Hepatocyte (in vitro differentiated cells): ENCODE data around the gene KRT85. TPM values are rescaled to one million over a fixed set of nuclear protein-coding genes. Genes with fewer than 3 reads are reported as not detected.

ENCODE experiments used
- DNase-seq: peaks from one replicate; pipeline ENCODE4 v3.0.0-alpha.2; 2016; ENCODE audit warnings: low spot score
- H2AFZ ChIP-seq: fragments of 200-600 bp; sonication (generic); 2 replicates; pipeline ENCODE4 v1.6.0; 2016; ENCODE audit warnings: antibody characterized with exemption, mild to moderate bottlenecking
- H3K27ac ChIP-seq: fragments of 200-600 bp; sonication (generic); 2 replicates; pipeline ENCODE4 v1.5.1; 2016; ENCODE audit warnings: mild to moderate bottlenecking
- H3K27me3 ChIP-seq: fragments of 200-600 bp; sonication (generic); 2 replicates; pipeline ENCODE4 v1.6.1; 2016
- H3K36me3 ChIP-seq: fragments of 200-600 bp; sonication (generic); replicated peaks from 2 replicates; pipeline ENCODE4 v1.5.1; 2016; ENCODE audit warnings: low read depth; ENCODE audit not compliant: insufficient read depth
- H3K4me1 ChIP-seq: fragments of 200-600 bp; sonication (generic); 2 replicates; pipeline ENCODE4 v1.5.1; 2016; ENCODE audit warnings: mild to moderate bottlenecking, moderate library complexity; ENCODE audit not compliant: insufficient read depth
- H3K4me2 ChIP-seq: fragments of 200-600 bp; sonication (generic); 2 replicates; pipeline ENCODE4 v1.6.0; 2016
- H3K4me3 ChIP-seq: fragments of 200-600 bp; sonication (generic); 2 replicates; pipeline ENCODE4 v1.5.1; 2016; ENCODE audit warnings: mild to moderate bottlenecking
- H3K79me2 ChIP-seq: fragments of 200-600 bp; sonication (generic); 2 replicates; pipeline ENCODE4 v1.6.0; 2017; ENCODE audit warnings: mild to moderate bottlenecking
- H3K9me2 ChIP-seq: fragments of 200-600 bp; sonication (generic); replicated peaks from 2 replicates; pipeline ENCODE4 v1.6.0; 2017; ENCODE audit warnings: mild to moderate bottlenecking; ENCODE audit not compliant: insufficient read depth
- H3K9me3 ChIP-seq: fragments of 200-600 bp; sonication (generic); 2 replicates; pipeline ENCODE4 v1.5.1; 2016; ENCODE audit warnings: low read depth, mild to moderate bottlenecking
- H4K20me1 ChIP-seq: fragments of 200-600 bp; sonication (generic); 2 replicates; pipeline ENCODE4 v1.6.0; 2016; ENCODE audit warnings: mild to moderate bottlenecking; ENCODE audit not compliant: insufficient read depth, poor library complexity, severe bottlenecking
- CTCF ChIP-seq: fragments of 200-600 bp; sonication (generic); IDR thresholded peaks from 2 replicates; pipeline ENCODE4 v1.5.1; 2016; ENCODE audit warnings: antibody characterized with exemption, mild to moderate bottlenecking; ENCODE audit not compliant: poor library complexity
- EZH2 ChIP-seq: fragments of 200-600 bp; sonication (generic); IDR thresholded peaks from 2 replicates; pipeline ENCODE4 v1.6.1; 2016; ENCODE audit warnings: antibody characterized with exemption, mild to moderate bottlenecking, borderline replicate concordance
- EZH2phosphoT487 ChIP-seq: fragments of 200-600 bp; sonication (generic); IDR thresholded peaks from one replicate; pipeline ENCODE4 v1.6.1; 2018; ENCODE audit warnings: antibody characterized with exemption, mild to moderate bottlenecking, low read depth, moderate library complexity; ENCODE audit not compliant: unreplicated experiment, severe bottlenecking
- WGBS: methylation state at CpG from one replicate; pipeline ENCODE4 v1.1.6; 2016; ENCODE audit warnings: low lambda C conversion rate; ENCODE audit errors: missing lambda C conversion rate; 5-methylcytosine and 5-hydroxymethylcytosine counted together
- polyA plus RNA-seq: library from polyadenylated mRNA; unstranded; fragments of >200 nt; fragmentation: Nextera tagmentation; extraction: Ambion mirVana; gene quantifications from 2 replicates; pipeline ENCODE4 v1.2.1, GENCODE V29; 2016
- total RNA-seq: library from RNA; depleted of rRNA; stranded (reverse); fragments of >200 nt; gene quantifications from 2 replicates; pipeline ENCODE4 v1.2.3, GENCODE V29; 2014

KRT85 gene
- total and polyA plus RNA-seq, 2 experiments from 2014 or later, result not detected

GRCh38 chr12:52402873-52403540 lies 35.7 kb upstream of the KRT85 start:
- H3K27ac ChIP-seq, result no peak overlapping the region
- H3K27me3 ChIP-seq, result no peaks in the 10 kb centered on the region

GRCh38 chr12:52402377-52402776 lies 35.1 kb upstream of the KRT85 start:
- no peak overlapping the region for H3K27ac ChIP-seq
- H3K9me3 ChIP-seq, result no peaks in the 10 kb centered on the region
- H3K9me2 ChIP-seq, result no peaks in the 10 kb centered on the region
- no peak overlapping the region for H2AFZ ChIP-seq
- H3K27me3 ChIP-seq, result no peaks in the 10 kb centered on the region
- 100% methylated on average over 2 of the region's 2 CpGs for WGBS
- H3K36me3 ChIP-seq, result no peaks in the 10 kb centered on the region
- no peaks in the 10 kb centered on the region for H4K20me1 ChIP-seq
- no peak overlapping the region for H3K4me2 ChIP-seq
- no peaks in the 10 kb centered on the region for H3K4me1 ChIP-seq
- H3K4me3 ChIP-seq, result no peak overlapping the region
- TF ChIP-seq EZH2 (no peak), CTCF (no peak), EZH2phosphoT487 (no peak)
- DNase-seq, result no peak
- no peaks in the 10 kb centered on the region for H3K79me2 ChIP-seq

More at GRCh38 chr12:52402873-52403540, 35.7 kb upstream of the KRT85 start:
- no peak overlapping the region for H3K4me3 ChIP-seq
- H3K9me3 ChIP-seq, result no peaks in the 10 kb centered on the region
- H2AFZ ChIP-seq, result no peak overlapping the region
- TF ChIP-seq CTCF, result no peak
- no peak for TF ChIP-seq EZH2phosphoT487
- TF ChIP-seq EZH2, result no peak
- DNase-seq, result no peak
- no peak overlapping the region for H3K4me2 ChIP-seq
- no peaks in the 10 kb centered on the region for H3K36me3 ChIP-seq
- no peaks in the 10 kb centered on the region for H4K20me1 ChIP-seq
- no peaks in the 10 kb centered on the region for H3K9me2 ChIP-seq
- no peaks in the 10 kb centered on the region for H3K4me1 ChIP-seq
- 56% methylated on average over 3 of the region's 3 CpGs for WGBS
- no peaks in the 10 kb centered on the region for H3K79me2 ChIP-seq

GRCh38 chr12:52401926-52402325 lies 34.6 kb upstream of the KRT85 start:
- Histone ChIP-seq H3K4me2 (no peak overlapping the region), H3K27ac (no peak overlapping the region), H3K4me3 (no peak overlapping the region), H3K36me3 (no peaks in the 10 kb centered on the region), H4K20me1 (no peaks in the 10 kb centered on the region), H3K9me3 (no peaks in the 10 kb centered on the region), H3K79me2 (no peaks in the 10 kb centered on the region), H3K27me3 (no peaks in the 10 kb centered on the region), H2AFZ (no peak overlapping the region), H3K4me1 (no peaks in the 10 kb centered on the region), H3K9me2 (no peaks in the 10 kb centered on the region)
- 84% methylated on average over 4 of the region's 4 CpGs for WGBS
- DNase-seq, result no peak
- no peak for TF ChIP-seq EZH2
- TF ChIP-seq CTCF, result no peak
- no peak for TF ChIP-seq EZH2phosphoT487
